Breast epithelium (tissue), 4 donors: ENCODE measurements around the gene SLC27A5. TPM values are rescaled to one million over a fixed set of nuclear protein-coding genes. Genes with fewer than 3 reads are reported as not detected.

Experiments used
- DNase-seq, 2 donors: peaks; one replicate each; pipeline ENCODE4 v3.0.0-alpha.2; 2019; ENCODE audit warnings: low spot score in 2 of 2
- H3K27ac ChIP-seq, 2 donors: fragments of 200-600 bp; sonication (generic) in 1 of 2; one replicate each; pipeline ENCODE4 v1.5.1; 2016 to 2019; ENCODE audit warnings: mild to moderate bottlenecking in 1 of 2
- H3K27me3 ChIP-seq, 2 donors: fragments of 200-600 bp; sonication (generic) in 1 of 2; one replicate each; pipeline versions ENCODE4 v1.5.1 to v1.6.0; 2017 to 2019; ENCODE audit warnings: control low read depth in 1 of 2, mild to moderate bottlenecking in 1 of 2
- H3K36me3 ChIP-seq: fragments of 200-600 bp; one replicate; pipeline ENCODE4 v1.5.1; 2019
- H3K4me1 ChIP-seq, 2 donors: fragments of 200-600 bp; sonication (generic); one replicate each; pipeline ENCODE4 v1.5.1; 2016 to 2019; ENCODE audit warnings: control low read depth in 1 of 2
- H3K4me3 ChIP-seq, 3 donors: fragments of 200-600 bp; sonication (generic); 1 replicate in 2 of 3; 2 replicates in 1 of 3; pipeline ENCODE4 v1.5.1; 2016 to 2019; ENCODE audit warnings: mild to moderate bottlenecking in 3 of 3, moderate library complexity in 2 of 3
- H3K9me3 ChIP-seq, 2 donors: fragments of 200-600 bp; sonication (generic) in 1 of 2; one replicate each; pipeline ENCODE4 v1.5.1; 2016 to 2019; ENCODE audit warnings: control low read depth in 1 of 2
- POLR2A ChIP-seq: fragments of 450-650 bp; IDR thresholded peaks from one replicate; pipeline ENCODE4 v1.6.1; 2016; ENCODE audit warnings: antibody characterized with exemption, mild to moderate bottlenecking, moderate library complexity
- POLR2AphosphoS5 ChIP-seq, 3 donors: sonication (generic); formaldehyde crosslinking; IDR thresholded peaks; one replicate each; pipeline ENCODE4 v1.6.1; 2017; ENCODE audit warnings: antibody characterized with exemption in 3 of 3
- intact Hi-C: fragments of 100-400 bp; cut with DNase I; formaldehyde crosslinking; loops from one replicate; pipeline ENCODE4 v1.15.1; 2023; ENCODE audit warnings: low total_unique reads
- total RNA-seq, 3 donors: library from RNA; depleted of rRNA; stranded (reverse); fragments of >200 nt; gene quantifications; one replicate each; pipeline ENCODE4 v1.1.0, GENCODE V29; 2016
- TF ChIP-seq, protein P1 (sequence below), 3 donors: fragments of 450-650 bp; IDR thresholded peaks; one replicate each; pipeline ENCODE4 v1.5.1; 2016 to 2017; ENCODE audit warnings: antibody characterized with exemption in 3 of 3, mild to moderate bottlenecking in 3 of 3, moderate library complexity in 3 of 3

The SLC27A5 gene
- total RNA-seq, 3 donors from 2014 or later = 4.7 to 18.0 (median 10.7) TPM

- intact Hi-C loops = no loop called here
- Histone ChIP-seq H3K4me3 (no peak overlapping the region), H3K27ac (no peak overlapping the region), H3K27me3 (no peaks in the 10 kb centered on the region), H3K4me1 (peaks cover 14 to 26% of the 10 kb centered on the region in 2 donors), H3K9me3 (no peaks in the 10 kb centered on the region), H3K36me3 (peaks cover 23% of the 10 kb centered on the region)
- TF ChIP-seq, protein P1, sequence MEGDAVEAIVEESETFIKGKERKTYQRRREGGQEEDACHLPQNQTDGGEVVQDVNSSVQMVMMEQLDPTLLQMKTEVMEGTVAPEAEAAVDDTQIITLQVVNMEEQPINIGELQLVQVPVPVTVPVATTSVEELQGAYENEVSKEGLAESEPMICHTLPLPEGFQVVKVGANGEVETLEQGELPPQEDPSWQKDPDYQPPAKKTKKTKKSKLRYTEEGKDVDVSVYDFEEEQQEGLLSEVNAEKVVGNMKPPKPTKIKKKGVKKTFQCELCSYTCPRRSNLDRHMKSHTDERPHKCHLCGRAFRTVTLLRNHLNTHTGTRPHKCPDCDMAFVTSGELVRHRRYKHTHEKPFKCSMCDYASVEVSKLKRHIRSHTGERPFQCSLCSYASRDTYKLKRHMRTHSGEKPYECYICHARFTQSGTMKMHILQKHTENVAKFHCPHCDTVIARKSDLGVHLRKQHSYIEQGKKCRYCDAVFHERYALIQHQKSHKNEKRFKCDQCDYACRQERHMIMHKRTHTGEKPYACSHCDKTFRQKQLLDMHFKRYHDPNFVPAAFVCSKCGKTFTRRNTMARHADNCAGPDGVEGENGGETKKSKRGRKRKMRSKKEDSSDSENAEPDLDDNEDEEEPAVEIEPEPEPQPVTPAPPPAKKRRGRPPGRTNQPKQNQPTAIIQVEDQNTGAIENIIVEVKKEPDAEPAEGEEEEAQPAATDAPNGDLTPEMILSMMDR (IDR thresholded peaks at IDR 0.05) = no peak
- no peak for TF ChIP-seq POLR2A
- no peak for TF ChIP-seq POLR2AphosphoS5 (IDR thresholded peaks at IDR 0.05)
- DNase-seq = no peak
These were observed 37.3 kb upstream of the SLC27A5 start for GRCh38 chr19:58548859-58549663.

DNA sequence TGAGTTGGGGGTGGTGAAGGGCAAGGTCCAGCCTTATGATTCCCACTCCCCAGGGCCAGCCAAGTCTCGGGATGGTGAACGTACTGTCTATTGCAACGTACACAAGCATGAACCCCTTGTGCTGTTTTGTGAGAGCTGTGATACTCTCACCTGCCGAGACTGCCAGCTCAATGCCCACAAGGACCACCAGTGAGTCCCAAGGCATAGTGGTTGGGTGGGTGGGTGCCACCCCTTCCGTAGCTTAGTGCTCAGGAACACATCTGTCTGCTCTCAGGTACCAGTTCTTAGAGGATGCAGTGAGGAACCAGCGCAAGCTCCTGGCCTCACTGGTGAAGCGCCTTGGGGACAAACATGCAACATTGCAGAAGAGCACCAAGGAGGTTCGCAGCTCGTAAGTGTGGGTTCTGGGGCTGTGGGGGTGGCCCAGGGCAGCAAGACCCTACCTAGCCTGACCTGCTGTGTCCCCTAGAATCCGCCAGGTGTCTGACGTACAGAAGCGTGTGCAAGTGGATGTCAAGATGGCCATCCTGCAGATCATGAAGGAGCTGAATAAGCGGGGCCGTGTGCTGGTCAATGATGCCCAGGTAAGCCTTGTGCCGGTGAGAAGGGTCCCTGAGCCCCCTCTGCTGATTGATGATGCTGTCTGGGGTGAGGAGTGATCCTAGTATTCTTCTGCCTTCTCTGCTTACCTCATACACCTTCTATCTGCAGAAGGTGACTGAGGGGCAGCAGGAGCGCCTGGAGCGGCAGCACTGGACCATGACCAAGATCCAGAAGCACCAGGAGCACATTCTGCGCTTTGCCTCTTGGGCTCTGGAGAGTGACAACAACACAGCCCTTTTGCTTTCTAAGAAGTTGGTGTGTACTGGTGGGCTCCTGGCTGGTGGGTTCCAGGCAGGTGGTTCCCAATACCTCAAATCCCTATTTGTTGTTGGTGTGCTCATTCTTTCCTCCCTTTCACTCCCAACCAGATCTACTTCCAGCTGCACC lies 35.8 kb upstream of the SLC27A5 start:
- Histone ChIP-seq H3K27me3 (no peaks in the 10 kb centered on the region), H3K9me3 (no peaks in the 10 kb centered on the region), H3K36me3 (peaks cover 23% of the 10 kb centered on the region), H3K4me1 (peaks cover 11 to 18% of the 10 kb centered on the region in 2 donors), H3K27ac (no peak overlapping the region), H3K4me3 (no peak overlapping the region)
- intact Hi-C loops = no loop called here
- TF ChIP-seq POLR2A = no peak
- TF ChIP-seq, protein P1 (IDR thresholded peaks at IDR 0.05) = no peak
- TF ChIP-seq POLR2AphosphoS5 (IDR thresholded peaks at IDR 0.05) = no peak
- DNase-seq = no peak

- intact Hi-C loops = no loop called here
- peaks cover 23% of the 10 kb centered on the region for H3K36me3 ChIP-seq
- peaks cover 11 to 18% of the 10 kb centered on the region in 2 donors for H3K4me1 ChIP-seq
- H3K4me3 ChIP-seq = peak overlapping the region; percentile 87 to 99 (median 93)
- H3K27me3 ChIP-seq = no peaks in the 10 kb centered on the region
- no peak for DNase-seq
- TF ChIP-seq, protein P1 (IDR thresholded peaks at IDR 0.05) = no peak
- TF ChIP-seq POLR2AphosphoS5 (IDR thresholded peaks at IDR 0.05) (no peak), POLR2A (no peak)
- no peaks in the 10 kb centered on the region for H3K9me3 ChIP-seq
- H3K27ac ChIP-seq = peak overlapping the region; percentile 97
These were observed 34.3 kb upstream of the SLC27A5 start for GRCh38 chr19:58546019-58546530.

- H3K9me3 ChIP-seq = no peaks in the 10 kb centered on the region
- H3K27ac ChIP-seq = peak overlapping the region; percentile 97
- DNase-seq = no peak
- H3K4me3 ChIP-seq = peak overlapping the region; percentile 87 to 99 (median 93)
- H3K27me3 ChIP-seq = no peaks in the 10 kb centered on the region
- TF ChIP-seq, protein P1 (IDR thresholded peaks at IDR 0.05) = no peak
- H3K36me3 ChIP-seq = peaks cover 23% of the 10 kb centered on the region
- peaks cover 11 to 18% of the 10 kb centered on the region in 2 donors for H3K4me1 ChIP-seq
- intact Hi-C loops = no loop called here
These were observed 33.7 kb upstream of the SLC27A5 start for GRCh38 chr19:58545286-58546018.
